K562 (cell line): Measurements from ENCODE around the gene CENPX. TPM values are rescaled to one million over a fixed set of nuclear protein-coding genes. Genes with fewer than 3 reads are reported as not detected.
A peak's percentile ranks its signal among the peaks of the same experiment; 100 is the strongest.

Source experiments
- BRF1 ChIP-seq: IDR thresholded peaks from 3 replicates; pipeline ENCODE4 v1.6.1; 2011; ENCODE audit warnings: borderline replicate concordance, mild to moderate bottlenecking; ENCODE audit not compliant: insufficient read length; ENCODE audit errors: extremely low read depth
- C11orf30 ChIP-seq: fragments of 450-650 bp; IDR thresholded peaks from 2 replicates; pipeline ENCODE4 v1.6.1; 2016; ENCODE audit warnings: low read depth, mild to moderate bottlenecking
- CAMTA2 ChIP-seq: fragments of 250-450 bp; sonication (Bioruptor Pico); conservative IDR thresholded peaks from 2 replicates; pipeline ENCODE4 v1.5.1; 2022
- CTBP1 ChIP-seq: fragments of 450-650 bp; IDR thresholded peaks from 2 replicates; pipeline ENCODE4 v1.6.1; 2016; ENCODE audit warnings: borderline replicate concordance
- EP300 ChIP-seq: IDR thresholded peaks from 2 replicates; pipeline ENCODE4 v1.6.1; 2012; ENCODE audit warnings: low read length, improper control_type of control experiment
- HLTF ChIP-seq: fragments of 450-650 bp; IDR thresholded peaks from 2 replicates; pipeline ENCODE4 v1.6.1; 2016
- KLF16 ChIP-seq: IDR thresholded peaks from 2 replicates; pipeline ENCODE4 v1.6.1; 2016; ENCODE audit warnings: antibody characterized with exemption
- MEF2D ChIP-seq: conservative IDR thresholded peaks from 2 replicates; pipeline ENCODE4 v1.6.1; 2016; ENCODE audit warnings: low read depth, missing genetic modification characterization, missing compliant biosample characterization
- NR2C2 ChIP-seq, 2 experiments: fragments of 200-800 bp in 1 of 2; sonication (Bioruptor generic) in 1 of 2; sonication (generic) in 1 of 2; formaldehyde crosslinking in 1 of 2; IDR thresholded peaks; 2 replicates each; pipeline versions ENCODE4 v1.6.1 to v1.8.0; 2016 to 2022; ENCODE audit warnings: mild to moderate bottlenecking in 1 of 2, missing compliant biosample characterization in 1 of 2, missing genetic modification characterization in 1 of 2, missing genetic modification reagents in 1 of 2
- NR2F6 ChIP-seq: fragments of 450-650 bp; formaldehyde crosslinking; IDR thresholded peaks from 2 replicates; pipeline ENCODE4 v1.4.0; 2020; ENCODE audit warnings: mild to moderate bottlenecking
- PHF21A ChIP-seq: fragments of 450-650 bp; IDR thresholded peaks from 2 replicates; pipeline ENCODE4 v1.6.1; 2017; ENCODE audit warnings: low read depth, borderline replicate concordance
- RAD51 ChIP-seq: fragments of 450-650 bp; IDR thresholded peaks from 2 replicates; pipeline ENCODE4 v1.7.1; 2016; ENCODE audit warnings: low read depth, mild to moderate bottlenecking, borderline replicate concordance
- SP1 ChIP-seq: sonication (generic); formaldehyde crosslinking; IDR thresholded peaks from 2 replicates; pipeline ENCODE4 v1.8.1; 2022; ENCODE audit warnings: mild to moderate bottlenecking, missing genetic modification reagents
- STAT6 ChIP-seq: sonication (generic); formaldehyde crosslinking; IDR thresholded peaks from 2 replicates; pipeline ENCODE4 v1.8.1; 2023; ENCODE audit warnings: mild to moderate bottlenecking, missing genetic modification reagents
- TGIF2 ChIP-seq: sonication (generic); formaldehyde crosslinking; IDR thresholded peaks from 2 replicates; pipeline ENCODE4 v1.8.1; 2022; ENCODE audit warnings: mild to moderate bottlenecking, missing genetic modification reagents, moderate library complexity
- ZNF146 ChIP-seq: IDR thresholded peaks from one replicate; pipeline ENCODE4 v1.6.1; 2018; ENCODE audit warnings: missing compliant biosample characterization; ENCODE audit not compliant: unreplicated experiment
- ZNF512 ChIP-seq: IDR thresholded peaks from 2 replicates; pipeline ENCODE4 v1.6.1; 2016; ENCODE audit warnings: missing genetic modification characterization, missing compliant biosample characterization
- polyA plus RNA-seq, 8 experiments: library from polyadenylated mRNA; depleted of rRNA in 4 of 8; stranded (reverse) in 5 of 8; unstranded in 3 of 8; fragments of >200 nt; fragmentation: Nextera tagmentation in 2 of 8; fragmentation: Illumina TruSeq in 1 of 8; extraction: Ambion mirVana in 2 of 8; extraction: Trizol in 1 of 8; gene quantifications; 2 replicates each; pipeline versions ENCODE4 v1.2.1 to v1.2.3, GENCODE V29; 2011 to 2014; ENCODE audit warnings: inconsistent platforms in 1 of 8, missing spikeins in 1 of 8
- total RNA-seq, 7 experiments: library from RNA; depleted of rRNA in 6 of 7; stranded (reverse); fragments of >200 nt in 6 of 7; fragmentation: Illumina TruSeq in 2 of 7; extraction: Trizol in 2 of 7; gene quantifications; 2 replicates each; pipeline versions ENCODE4 v1.2.1 to v1.2.3, GENCODE V29; 2011 to 2021; ENCODE audit warnings: low replicate concordance in 1 of 7
- TF ChIP-seq, protein P1 (sequence below): fragments of 250-450 bp; sonication (Bioruptor Pico); IDR thresholded peaks from 2 replicates; pipeline ENCODE4 v1.8.0; 2022; ENCODE audit warnings: inconsistent platforms

The CENPX gene
- total and polyA plus RNA-seq, 9 of the 15 experiments (the other 6 are each of a cell fraction or from before 2014, with no cell fraction given): 32.7 to 352 (median 127) TPM

GRCh38 chr17:82065638-82066303, 43.1 kb upstream of the CENPX start, which contains the start of gene DUS1L (continued):
- TF ChIP-seq EP300 (0 out of 2 replicates have a peak, but pooled peaks have one; percentile 31), PHF21A (0 out of 2 replicates have a peak, but pooled peaks have one; percentile 47), ZNF512 (tag) (no peak), C11orf30 (peak; percentile 89), TGIF2 (no peak), MEF2D (0 out of 2 replicates have a peak, but pooled peaks have one; percentile 31), KLF16 (no peak), ZNF146 (CRISPR knock-in tag) (no peak), RAD51 (no peak), CAMTA2 (no peak), SP1 (CRISPR knock-in tag) (peak; percentile 82), NR2C2 (CRISPR knock-in tag; IDR thresholded peaks at IDR 0.05) (peak; percentile 99), NR2C2 (tag; IDR thresholded peaks at IDR 0.05) (peak; percentile 100), HLTF (no peak), BRF1 (no peak), STAT6 (no peak), NR2F6 (CRISPR knock-in tag) (peak; percentile 98), CTBP1 (peak; percentile 91)
- TF ChIP-seq, protein P1, sequence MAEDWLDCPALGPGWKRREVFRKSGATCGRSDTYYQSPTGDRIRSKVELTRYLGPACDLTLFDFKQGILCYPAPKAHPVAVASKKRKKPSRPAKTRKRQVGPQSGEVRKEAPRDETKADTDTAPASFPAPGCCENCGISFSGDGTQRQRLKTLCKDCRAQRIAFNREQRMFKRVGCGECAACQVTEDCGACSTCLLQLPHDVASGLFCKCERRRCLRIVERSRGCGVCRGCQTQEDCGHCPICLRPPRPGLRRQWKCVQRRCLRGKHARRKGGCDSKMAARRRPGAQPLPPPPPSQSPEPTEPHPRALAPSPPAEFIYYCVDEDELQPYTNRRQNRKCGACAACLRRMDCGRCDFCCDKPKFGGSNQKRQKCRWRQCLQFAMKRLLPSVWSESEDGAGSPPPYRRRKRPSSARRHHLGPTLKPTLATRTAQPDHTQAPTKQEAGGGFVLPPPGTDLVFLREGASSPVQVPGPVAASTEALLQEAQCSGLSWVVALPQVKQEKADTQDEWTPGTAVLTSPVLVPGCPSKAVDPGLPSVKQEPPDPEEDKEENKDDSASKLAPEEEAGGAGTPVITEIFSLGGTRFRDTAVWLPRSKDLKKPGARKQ (CRISPR knock-in tag): no peak
